B cell (primary cell): ENCODE measurements around the gene PTX4. TPM values are rescaled to one million over a fixed set of nuclear protein-coding genes. Genes with fewer than 3 reads are reported as not detected.
A peak's percentile ranks its signal among the peaks of the same experiment; 100 is the strongest.

Experiments
- ATAC-seq: fragments of 200-7000 bp; cut with Tn5 transposase; one replicate; pipeline ENCODE4 v1.10.0; 2021; ENCODE audit warnings: low read depth, mild to moderate bottlenecking, moderate number of reproducible peaks, moderate library complexity
- CTCF ChIA-PET: fragments of 350-600 bp; sonication (Branson Sonifier 250); formaldehyde crosslinking; loops from one replicate; lab custom pipeline; 2021; ENCODE audit warnings: antibody characterized with exemption, inconsistent platforms; lab: Charles Lee
- POLR2A ChIA-PET: fragments of 350-600 bp; sonication (Branson Sonifier 250); formaldehyde crosslinking; loops from one replicate; lab custom pipeline; 2021; ENCODE audit warnings: antibody characterized with exemption; lab: Charles Lee
- DNase-seq: peaks from one replicate; pipeline ENCODE4 v3.0.0; 2013
- H2AFZ ChIP-seq: 2 replicates; pipeline ENCODE4 v1.6.1; 2012; ENCODE audit warnings: mild to moderate bottlenecking, low read depth, low read length; ENCODE audit not compliant: insufficient read depth, poor library complexity, severe bottlenecking
- H3K27ac ChIP-seq, 2 donors: 1 replicate in 1 of 2; 2 replicates in 1 of 2; pipeline ENCODE4 v1.5.1; 2012 to 2013; ENCODE audit warnings: low read length in 2 of 2, mild to moderate bottlenecking in 2 of 2, moderate library complexity in 1 of 2
- H3K27me3 ChIP-seq, 4 experiments: fragments of 200-600 bp in 1 of 4; sonication (generic) in 1 of 4; replicated peaks in 1 of 4; 1 replicate in 2 of 4; 2 replicates in 2 of 4; pipeline versions ENCODE4 v1.6.1 to v1.7.0; 2013 to 2016; ENCODE audit warnings: low read length in 3 of 4, mild to moderate bottlenecking in 2 of 4, mixed read lengths in 1 of 4, moderate library complexity in 1 of 4; ENCODE audit not compliant: insufficient read depth in 4 of 4, control insufficient read depth in 3 of 4; ENCODE audit errors: control extremely low read depth in 1 of 4
- H3K36me3 ChIP-seq, 2 experiments: replicated peaks in 1 of 2; 1 replicate in 1 of 2; 2 replicates in 1 of 2; pipeline versions ENCODE4 v1.6.1 to v1.7.1; 2013; ENCODE audit warnings: low read length in 1 of 2; ENCODE audit not compliant: insufficient read depth in 2 of 2, control insufficient read depth in 1 of 2; ENCODE audit errors: control extremely low read depth in 1 of 2, extremely low read depth in 1 of 2
- H3K4me1 ChIP-seq, 2 donors: fragments of 200-600 bp in 1 of 2; sonication (generic) in 1 of 2; 1 replicate in 1 of 2; 2 replicates in 1 of 2; pipeline versions ENCODE4 v1.5.1 to v1.6.1; 2013 to 2017; ENCODE audit warnings: low read length in 2 of 2; ENCODE audit not compliant: control insufficient read depth in 2 of 2, insufficient read depth in 2 of 2
- H3K4me2 ChIP-seq: replicated peaks from 2 replicates; pipeline ENCODE3; 2012; ENCODE audit warnings: mild to moderate bottlenecking, low read depth, low read length; ENCODE audit not compliant: poor library complexity, severe bottlenecking
- H3K4me3 ChIP-seq, 5 experiments: fragments of 200-600 bp in 1 of 5; sonication (generic) in 1 of 5; 1 replicate in 3 of 5; 2 replicates in 2 of 5; pipeline versions ENCODE4 v1.5.1 to v1.7.0; 2011 to 2016; ENCODE audit warnings: low read length in 4 of 5, mild to moderate bottlenecking in 4 of 5, low read depth in 2 of 5, control low read depth in 1 of 5, moderate library complexity in 1 of 5; ENCODE audit not compliant: insufficient read depth in 1 of 5; ENCODE audit errors: control extremely low read depth in 1 of 5, extremely low read depth in 1 of 5
- H3K79me2 ChIP-seq: fragments of 200-600 bp; sonication (generic); one replicate; pipeline ENCODE4 v1.6.0; 2016; ENCODE audit warnings: low read length; ENCODE audit not compliant: control insufficient read depth, insufficient read depth
- H3K9ac ChIP-seq: fragments of 200-600 bp; sonication (generic); 2 replicates; pipeline ENCODE4 v1.6.1; 2017; ENCODE audit warnings: mild to moderate bottlenecking, low read length, moderate library complexity
- H3K9me3 ChIP-seq, 3 donors: one replicate each; pipeline versions ENCODE4 v1.6.1 to v1.7.1; 2013; ENCODE audit warnings: low read length in 2 of 3; ENCODE audit not compliant: control insufficient read depth in 2 of 3, insufficient read depth in 1 of 3; ENCODE audit errors: control extremely low read depth in 1 of 3
- H4K20me1 ChIP-seq: 2 replicates; pipeline ENCODE4 v1.6.0; 2012; ENCODE audit warnings: mild to moderate bottlenecking, low read length; ENCODE audit not compliant: insufficient read depth, control insufficient read depth, poor library complexity, severe bottlenecking
- H3K27ac Mint-ChIP-seq: one replicate; pipeline ENCODE4 v1.8.0; 2021; ENCODE audit warnings: mixed read lengths
- H3K27me3 Mint-ChIP-seq: one replicate; pipeline ENCODE4 v1.8.0; 2021; ENCODE audit warnings: mixed read lengths
- H3K4me1 Mint-ChIP-seq: one replicate; pipeline ENCODE4 v1.8.0; 2021; ENCODE audit warnings: mixed read lengths
- H3K4me3 Mint-ChIP-seq: one replicate; pipeline ENCODE4 v1.8.0; 2021; ENCODE audit warnings: mixed read lengths
- H3K9me3 Mint-ChIP-seq: one replicate; pipeline ENCODE4 v1.8.0; 2022; ENCODE audit warnings: mixed read lengths; ENCODE audit not compliant: insufficient read depth
- CTCF ChIP-seq: fragments of 200-600 bp; IDR thresholded peaks from one replicate; pipeline ENCODE4 v1.8.0; 2022; ENCODE audit warnings: antibody characterized with exemption, mild to moderate bottlenecking
- EZH2 ChIP-seq: IDR thresholded peaks from 2 replicates; pipeline ENCODE4 v1.6.1; 2012; ENCODE audit warnings: borderline replicate concordance, low read depth, mild to moderate bottlenecking, moderate library complexity, low read length; ENCODE audit not compliant: insufficient read depth, poor library complexity, severe bottlenecking
- WGBS: methylation state at CpG from one replicate; pipeline ENCODE4 v1.1.5; 2013; ENCODE audit warnings: missing lambda C conversion rate; ENCODE audit not compliant: insufficient coverage; 5-methylcytosine and 5-hydroxymethylcytosine counted together
- intact Hi-C: fragments of 100-400 bp; cut with micrococcal nuclease; formaldehyde crosslinking; loops from one replicate; pipeline ENCODE4 v1.10.0; 2022
- polyA plus RNA-seq: library from polyadenylated mRNA; depleted of rRNA; stranded (reverse); fragments of >200 nt; gene quantifications from 2 replicates; pipeline ENCODE4 v1.2.3, GENCODE V29; 2012
- total RNA-seq, 2 donors: library from RNA; stranded (reverse); fragments of 120-200 nt in 1 of 2; gene quantifications; 1 replicate in 1 of 2; 2 replicates in 1 of 2; pipeline versions ENCODE4 v1.2.3 to v1.2.4, GENCODE V29; 2013 to 2022

The PTX4 gene
- total and polyA plus RNA-seq, 2 donors (not counting 1 experiment from before 2014, with no cell fraction given) = 0.33 TPM; not detected in 1

GRCh38 chr16:1471569-1472194 is 17.1 kb downstream of the PTX4 start:
- intact Hi-C loops = no loop called here
- H3K4me1 ChIP-seq = peaks cover 42 to 68% of the 10 kb centered on the region in 2 donors
- H3K27me3 ChIP-seq = no peaks in the 10 kb centered on the region
- WGBS = 58% methylated on average over 24 of the region's 26 CpGs
- Mint-ChIP-seq H3K9me3 (no peaks in the 10 kb centered on the region), H3K27me3 (no peaks in the 10 kb centered on the region), H3K4me1 (peaks cover 57% of the 10 kb centered on the region), H3K27ac (peak overlapping the region; percentile 93), H3K4me3 (peak overlapping the region; percentile 65)
- no peak overlapping the region for H2AFZ ChIP-seq
- H4K20me1 ChIP-seq = peaks cover 37% of the 10 kb centered on the region
- ATAC-seq (no peak), DNase-seq (no peak)
- H3K4me2 ChIP-seq = peak overlapping the region; percentile 97
- no peak for TF ChIP-seq EZH2
- TF ChIP-seq CTCF = no peak
- H3K9ac ChIP-seq = no peak overlapping the region
- peak overlapping the region in 2 of 5 experiments; percentile 5 to 9 for H3K4me3 ChIP-seq
- H3K79me2 ChIP-seq = peaks cover 96% of the 10 kb centered on the region
- H3K27ac ChIP-seq = peak overlapping the region; percentile 76 to 96
- H3K9me3 ChIP-seq = no peaks in the 10 kb centered on the region
- CTCF ChIA-PET = interaction anchor here (1.4 to 1.5 kb wide), 3 partner anchors 8 to 108 kb away, joined by 3 to 7 read pairs (median 3); no protein-coding TSS in a partner anchor
- no peaks in the 10 kb centered on the region for H3K36me3 ChIP-seq
- POLR2A ChIA-PET = interaction anchor here (1.0 to 2.1 kb wide), 4 partner anchors 9 to 51 kb away, joined by 3 to 12 read pairs (median 6); partner anchors contain the start of genes TELO2 and UQCC4
